Fibroblast of mammary gland (primary cell): ENCODE measurements around the gene SPRR3.

ENCODE experiments used
- DNase-seq: peaks from one replicate; pipeline ENCODE4 v3.0.0-alpha.2; 2010; ENCODE audit warnings: low read depth
- H3K4me3 ChIP-seq: 2 replicates; pipeline ENCODE4 v1.5.1; 2011; ENCODE audit warnings: low read depth, mild to moderate bottlenecking, low read length, moderate library complexity; ENCODE audit not compliant: control insufficient read depth
- TF ChIP-seq, protein P1 (sequence below): conservative IDR thresholded peaks from 2 replicates; pipeline ENCODE4 v1.5.1; 2011; ENCODE audit warnings: low read depth, low read length, inconsistent platforms; ENCODE audit not compliant: control insufficient read depth, insufficient read depth

SPRR3 gene

DNA sequence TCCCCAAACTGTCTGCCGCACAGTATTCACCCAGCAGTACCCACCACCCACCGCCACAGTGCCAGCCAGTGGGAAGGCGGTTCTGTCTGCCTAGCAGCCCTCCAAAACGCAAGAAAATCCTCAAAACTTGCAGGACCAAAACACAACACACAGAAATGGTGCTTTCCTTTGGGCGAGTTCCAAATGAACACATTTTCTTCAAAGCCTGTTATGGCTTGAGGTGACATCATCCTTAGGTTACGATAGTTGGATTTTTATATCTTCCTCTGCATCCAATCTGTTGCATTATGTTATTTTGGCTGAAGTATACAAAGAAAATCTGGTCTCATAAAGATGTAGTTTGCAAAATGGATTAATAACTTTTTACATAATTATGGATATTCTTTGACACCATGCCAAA, 8.4 kb upstream of the SPRR3 start:
- TF ChIP-seq, protein P1, sequence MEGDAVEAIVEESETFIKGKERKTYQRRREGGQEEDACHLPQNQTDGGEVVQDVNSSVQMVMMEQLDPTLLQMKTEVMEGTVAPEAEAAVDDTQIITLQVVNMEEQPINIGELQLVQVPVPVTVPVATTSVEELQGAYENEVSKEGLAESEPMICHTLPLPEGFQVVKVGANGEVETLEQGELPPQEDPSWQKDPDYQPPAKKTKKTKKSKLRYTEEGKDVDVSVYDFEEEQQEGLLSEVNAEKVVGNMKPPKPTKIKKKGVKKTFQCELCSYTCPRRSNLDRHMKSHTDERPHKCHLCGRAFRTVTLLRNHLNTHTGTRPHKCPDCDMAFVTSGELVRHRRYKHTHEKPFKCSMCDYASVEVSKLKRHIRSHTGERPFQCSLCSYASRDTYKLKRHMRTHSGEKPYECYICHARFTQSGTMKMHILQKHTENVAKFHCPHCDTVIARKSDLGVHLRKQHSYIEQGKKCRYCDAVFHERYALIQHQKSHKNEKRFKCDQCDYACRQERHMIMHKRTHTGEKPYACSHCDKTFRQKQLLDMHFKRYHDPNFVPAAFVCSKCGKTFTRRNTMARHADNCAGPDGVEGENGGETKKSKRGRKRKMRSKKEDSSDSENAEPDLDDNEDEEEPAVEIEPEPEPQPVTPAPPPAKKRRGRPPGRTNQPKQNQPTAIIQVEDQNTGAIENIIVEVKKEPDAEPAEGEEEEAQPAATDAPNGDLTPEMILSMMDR, result no peak
- no peak overlapping the region for H3K4me3 ChIP-seq
- no peak for DNase-seq

DNA sequence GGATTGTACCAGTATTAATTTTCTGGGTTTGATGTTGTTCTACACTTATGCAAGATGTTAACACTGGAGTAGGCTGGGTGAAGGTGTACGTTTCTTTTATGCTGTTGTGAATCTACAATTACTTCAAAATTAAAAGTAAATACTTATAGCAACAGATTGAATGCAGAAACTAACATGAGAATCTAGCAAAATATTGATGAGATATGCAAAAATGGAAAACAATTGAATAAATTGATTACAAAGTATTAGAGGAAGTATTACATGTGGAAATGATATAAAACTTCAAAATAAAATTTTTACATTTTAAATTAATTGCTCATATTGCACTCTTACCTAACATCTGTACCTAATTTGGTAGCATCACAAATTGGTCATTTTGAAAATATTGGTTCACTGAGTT, 5.7 kb upstream of the SPRR3 start:
- no peak for DNase-seq
- TF ChIP-seq, protein P1, result no peak
- no peak overlapping the region for H3K4me3 ChIP-seq

DNA sequence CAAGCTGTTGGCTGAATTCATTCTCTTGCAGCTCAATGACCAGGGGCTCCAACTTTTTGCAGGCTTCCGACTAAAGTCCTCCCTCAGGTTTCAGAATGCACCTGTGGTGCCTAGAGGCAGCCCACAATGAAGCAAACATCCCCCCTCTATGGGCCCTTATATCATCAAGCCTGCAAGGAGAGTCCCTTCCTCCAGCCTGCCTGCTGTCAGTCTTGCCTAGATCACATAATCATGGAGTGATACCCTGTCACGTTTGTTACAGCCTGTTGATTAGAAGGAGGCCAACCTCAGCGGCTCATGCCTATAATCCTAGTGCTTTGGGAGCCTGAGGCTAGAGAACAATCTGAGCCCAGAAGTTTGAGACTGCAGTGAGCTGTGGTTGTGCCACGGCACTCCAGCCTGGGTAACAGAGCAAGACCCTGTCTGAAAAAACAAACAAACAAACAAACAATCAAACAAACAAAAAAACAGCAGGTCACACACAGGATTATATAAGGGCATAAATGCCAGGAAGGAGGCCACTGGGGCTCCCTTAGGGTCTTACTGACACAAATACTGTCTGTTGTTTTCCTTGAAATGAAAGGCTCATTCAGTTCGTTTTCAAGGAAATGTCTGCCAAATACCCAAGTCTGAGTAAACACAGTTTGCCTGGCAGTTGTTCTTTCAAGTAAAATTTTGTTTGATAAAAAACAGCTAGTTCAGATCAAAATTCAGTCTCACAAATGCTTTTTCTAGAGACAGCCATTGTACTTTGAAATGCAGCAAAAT, 4.7 kb upstream of the SPRR3 start:
- no peak overlapping the region for H3K4me3 ChIP-seq
- no peak for DNase-seq
- TF ChIP-seq, protein P1, result no peak

DNA sequence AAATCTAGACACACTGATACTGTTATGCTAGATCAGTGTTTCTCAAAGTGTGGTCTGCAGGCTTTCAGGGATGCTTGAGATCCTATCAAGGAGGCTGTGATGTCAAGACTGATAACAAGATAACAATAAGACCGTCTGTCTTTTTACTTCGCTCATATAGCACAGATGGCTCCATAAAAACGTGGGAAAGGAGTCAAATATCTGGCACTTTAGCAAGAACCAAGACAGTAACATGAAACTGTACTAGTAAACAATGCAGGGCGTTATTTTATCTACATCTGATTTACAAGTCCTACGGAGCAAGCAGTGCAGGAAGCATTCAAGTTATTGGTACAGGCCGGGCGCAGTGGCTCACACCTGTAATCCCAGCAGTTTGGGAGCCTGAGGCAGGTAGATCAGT, 3.6 kb upstream of the SPRR3 start:
- no peak overlapping the region for H3K4me3 ChIP-seq
- TF ChIP-seq, protein P1, result no peak
- no peak for DNase-seq

DNA sequence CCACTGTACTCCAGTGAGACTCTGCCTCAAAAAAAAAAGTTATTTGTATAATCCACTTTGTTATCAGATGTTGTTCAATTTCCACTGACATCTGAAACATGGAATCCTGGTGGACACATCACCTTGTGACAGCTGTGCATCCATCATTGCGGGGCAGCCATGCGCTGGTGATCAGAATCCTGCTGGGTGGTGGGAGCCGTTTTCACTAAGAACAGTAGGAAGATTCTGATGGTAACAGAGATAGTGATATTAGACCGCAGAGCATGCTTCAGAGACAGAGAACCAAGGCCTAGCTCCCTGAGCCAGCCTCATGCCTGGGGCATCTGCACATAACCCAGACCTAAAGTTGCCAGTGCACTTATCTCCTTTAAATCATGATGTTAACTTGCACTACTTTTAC, 3.1 kb upstream of the SPRR3 start:
- no peak for DNase-seq
- TF ChIP-seq, protein P1, result no peak
- H3K4me3 ChIP-seq, result no peak overlapping the region

DNA sequence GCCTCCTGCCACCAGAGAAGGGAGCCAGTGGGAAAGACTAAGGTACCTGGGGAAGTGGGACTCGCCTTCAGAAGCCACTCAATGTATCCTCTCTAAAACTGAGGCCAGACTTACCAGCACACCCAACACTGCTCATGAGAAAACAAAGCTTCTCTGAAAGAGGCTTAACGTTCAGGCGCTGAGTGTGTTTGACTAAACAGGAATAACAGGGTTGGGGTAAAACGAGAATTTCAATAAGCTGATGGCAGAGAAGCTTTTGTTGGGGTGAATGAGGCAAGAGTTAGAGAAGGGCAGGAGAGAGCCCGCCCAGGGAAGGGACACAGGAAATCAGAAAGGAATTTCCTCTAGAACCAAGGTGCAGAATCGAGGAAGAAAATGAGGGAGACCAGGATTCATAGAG, 1.7 kb upstream of the SPRR3 start:
- TF ChIP-seq, protein P1, result no peak
- DNase-seq, result no peak

More for the DNA sequence above, 1.7 kb upstream of the SPRR3 start:
- no peak overlapping the region for H3K4me3 ChIP-seq
